Panc1 (cell line): ENCODE measurements around the gene EIF2AK2. TPM values are rescaled to one million over a fixed set of nuclear protein-coding genes. Genes with fewer than 3 reads are reported as not detected.

Experiments
- ATAC-seq: fragments of 200-7000 bp; cut with Tn5 transposase; 2 replicates; pipeline ENCODE4 v1.9.1; 2020; ENCODE audit warnings: mild to moderate bottlenecking, moderate library complexity
- BruUV-seq: library from RNA; stranded (reverse); fragments of 400-500 nt; replicated peaks from 2 replicates; lab custom pipeline; 2021; lab: Mats Ljungman, UMichigan
- CTCF ChIA-PET: fragments of 300-600 bp; sonication (Branson Sonifier 250); formaldehyde crosslinking; loops from one replicate; lab custom pipeline; 2022; ENCODE audit warnings: antibody characterized with exemption; lab: Charles Lee
- POLR2A ChIA-PET: fragments of 300-600 bp; sonication (Branson Sonifier 250); formaldehyde crosslinking; loops from one replicate; lab custom pipeline; 2022; ENCODE audit warnings: antibody characterized with exemption; lab: Charles Lee
- DNase-seq: peaks from one replicate; pipeline ENCODE4 v3.0.0-alpha.2; 2010; ENCODE audit warnings: low read depth, low spot score
- H3K27ac ChIP-seq: 2 replicates; pipeline ENCODE4 v1.5.1; 2011; ENCODE audit warnings: mild to moderate bottlenecking, low read length, inconsistent platforms
- H3K27me3 ChIP-seq: fragments of 200-500 bp; sonication (Bioruptor generic); 2 replicates; pipeline ENCODE4 v1.6.0; 2014; ENCODE audit warnings: low read length, inconsistent platforms; ENCODE audit not compliant: control insufficient read depth, insufficient read depth
- H3K36me3 ChIP-seq: fragments of 200-500 bp; sonication (Bioruptor generic); 2 replicates; pipeline ENCODE4 v1.5.1; 2014; ENCODE audit warnings: inconsistent platforms, mild to moderate bottlenecking, low read length, moderate library complexity; ENCODE audit not compliant: control insufficient read depth, insufficient read depth
- H3K4me1 ChIP-seq: 2 replicates; pipeline ENCODE4 v1.5.1; 2011; ENCODE audit warnings: inconsistent platforms, mild to moderate bottlenecking, low read length, moderate library complexity; ENCODE audit not compliant: control insufficient read depth, insufficient read depth
- H3K4me3 ChIP-seq, 2 experiments: 2 replicates each; pipeline ENCODE4 v1.5.1; 2011 to 2012; ENCODE audit warnings: low read depth in 2 of 2, low read length in 2 of 2, mild to moderate bottlenecking in 2 of 2, inconsistent platforms in 1 of 2, moderate library complexity in 1 of 2
- H3K9me3 ChIP-seq: fragments of 200-500 bp; sonication (Bioruptor generic); 2 replicates; pipeline ENCODE4 v1.5.1; 2014; ENCODE audit warnings: low read depth, mild to moderate bottlenecking, inconsistent platforms, low read length, moderate library complexity; ENCODE audit not compliant: control insufficient read depth, insufficient read depth
- CTCF ChIP-seq: fragments of 450-650 bp; IDR thresholded peaks from 2 replicates; pipeline ENCODE4 v1.5.1; 2017; ENCODE audit warnings: mild to moderate bottlenecking
- POLR2AphosphoS5 ChIP-seq: IDR thresholded peaks from 2 replicates; pipeline ENCODE4 v1.6.1; 2012; ENCODE audit warnings: mild to moderate bottlenecking, low read depth, low read length, moderate library complexity
- REST ChIP-seq, 2 experiments: IDR thresholded peaks; 2 replicates each; pipeline ENCODE4 v1.6.1; 2011 to 2012; ENCODE audit warnings: low read depth in 2 of 2, control low read depth in 1 of 2, low read length in 1 of 2, mild to moderate bottlenecking in 1 of 2, moderate library complexity in 1 of 2; ENCODE audit not compliant: insufficient read depth in 1 of 2
- SIN3A ChIP-seq: IDR thresholded peaks from 2 replicates; pipeline ENCODE4 v1.6.1; 2012; ENCODE audit warnings: low read depth, mild to moderate bottlenecking, low read length, moderate library complexity, borderline replicate concordance; ENCODE audit not compliant: insufficient read depth
- TCF7L2 ChIP-seq: IDR thresholded peaks from 2 replicates; pipeline ENCODE4 v1.6.1; 2011; ENCODE audit warnings: mild to moderate bottlenecking, low read depth, low read length, inconsistent platforms
- in situ Hi-C: cut with HindIII; loops from 2 replicates; pipeline ENCODE4 v1.10.0; 2016; ENCODE audit warnings: low sequenced_read_pairs, low pct_unique_long_range_greater_than_20kb
- intact Hi-C: fragments of 100-400 bp; cut with micrococcal nuclease; formaldehyde crosslinking; loops from one replicate; pipeline ENCODE4 v1.10.0; 2022; ENCODE audit not compliant: unreplicated experiment
- total RNA-seq: library from RNA; stranded (reverse); gene quantifications from one replicate; pipeline ENCODE4 v1.2.1, GENCODE V29; 2021; ENCODE audit not compliant: unreplicated experiment

Gene EIF2AK2
- total RNA-seq, 1 experiment from 2014 or later: 44.3 TPM

- ChIA-PET CTCF (no interaction called here), POLR2A (no interaction called here)
- H3K4me1 ChIP-seq: 0 out of 2 replicates have a peak, but pooled peaks cover 4% of the 10 kb centered on the region
- BruUV-seq: no TSS peak
- intact Hi-C loops: no loop called here
- no peaks in the 10 kb centered on the region for H3K27me3 ChIP-seq
- H3K27ac ChIP-seq: no peak overlapping the region
- no peak for TF ChIP-seq REST (IDR thresholded peaks at IDR 0.05; ENCODE audit: insufficient read depth in 1 of 2, low read depth in 2 of 2, low read length in 1 of 2)
- TF ChIP-seq TCF7L2: no peak
- no peak for TF ChIP-seq CTCF
- TF ChIP-seq SIN3A: no peak
- TF ChIP-seq POLR2AphosphoS5: no peak
- no peak for DNase-seq
- no peak for ATAC-seq
- no peaks in the 10 kb centered on the region; the same call in 1 of the 2 replicates for H3K36me3 ChIP-seq
- in situ Hi-C loops: no loop called here
- no peak overlapping the region for H3K4me3 ChIP-seq
- no peaks in the 10 kb centered on the region for H3K9me3 ChIP-seq
These were observed 35.8 kb upstream of the EIF2AK2 start for GRCh38 chr2:37192551-37192950.

- Histone ChIP-seq H3K36me3 (no peaks in the 10 kb centered on the region; the same call in 1 of the 2 replicates), H3K4me1 (0 out of 2 replicates have a peak, but pooled peaks cover 4% of the 10 kb centered on the region), H3K9me3 (no peaks in the 10 kb centered on the region), H3K27ac (no peak overlapping the region), H3K27me3 (no peaks in the 10 kb centered on the region), H3K4me3 (no peak overlapping the region)
- intact Hi-C loops (no loop called here), in situ Hi-C loops (no loop called here)
- ChIA-PET POLR2A (interaction anchor here (0.6 kb wide), 1 partner anchor 12 kb away, joined by 3 read pairs; no protein-coding TSS in a partner anchor), CTCF (interaction anchor here (0.7 kb wide), 1 partner anchor 132 kb away, joined by 5 read pairs; no protein-coding TSS in a partner anchor)
- no peak for DNase-seq
- no peak for TF ChIP-seq TCF7L2
- TF ChIP-seq SIN3A: no peak
- TF ChIP-seq CTCF: no peak
- no peak for TF ChIP-seq REST (IDR thresholded peaks at IDR 0.05; ENCODE audit: insufficient read depth in 1 of 2, low read depth in 2 of 2, low read length in 1 of 2)
- TF ChIP-seq POLR2AphosphoS5: no peak
- no TSS peak for BruUV-seq
- no peak for ATAC-seq
These were observed 35.0 kb upstream of the EIF2AK2 start for GRCh38 chr2:37191747-37192146.
